ENCODE data around the gene EBF3.

EBF3 gene

DNA sequence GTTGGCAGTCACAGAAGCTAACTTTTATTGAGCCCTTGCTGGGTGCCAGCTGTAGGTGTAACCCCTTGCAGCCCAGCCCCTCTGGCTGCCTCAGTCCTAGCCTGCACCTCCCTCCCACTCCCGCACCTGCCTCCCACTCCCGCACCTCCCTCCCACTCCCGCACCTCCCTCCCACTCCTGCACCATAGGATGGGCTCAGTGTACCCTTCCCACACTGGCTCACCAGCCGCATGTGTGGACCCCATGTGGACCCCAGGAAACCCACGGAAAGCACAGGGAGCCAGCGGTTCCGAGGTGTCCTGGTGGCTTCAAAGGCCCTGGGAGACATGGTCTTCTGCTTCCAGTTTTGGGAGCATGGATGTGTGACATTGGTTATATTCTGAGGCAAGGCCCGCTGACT lies 132.9 kb downstream of the EBF3 start:
- no peak for DNase-seq

DNA sequence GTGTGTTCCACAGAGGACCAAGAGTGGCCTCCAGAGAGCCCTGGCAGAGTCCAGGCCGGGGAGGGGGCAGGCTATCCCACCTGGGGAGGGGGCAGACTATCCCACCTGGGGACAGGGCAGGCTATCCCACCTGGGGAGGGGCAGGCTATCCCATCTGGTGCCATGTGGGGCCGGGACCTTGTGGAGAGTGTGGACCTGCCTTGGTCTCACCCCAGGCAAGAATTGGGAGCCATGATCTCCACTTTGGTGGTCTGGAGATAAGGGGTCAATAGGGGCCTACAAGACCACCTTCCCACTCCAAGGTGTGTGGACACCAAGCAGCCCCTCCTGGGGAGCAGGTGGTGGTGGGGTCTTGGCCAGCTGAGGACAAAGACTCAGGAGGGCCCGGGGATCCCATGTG lies 138.2 kb downstream of the EBF3 start:
- DNase-seq, result no peak

DNA sequence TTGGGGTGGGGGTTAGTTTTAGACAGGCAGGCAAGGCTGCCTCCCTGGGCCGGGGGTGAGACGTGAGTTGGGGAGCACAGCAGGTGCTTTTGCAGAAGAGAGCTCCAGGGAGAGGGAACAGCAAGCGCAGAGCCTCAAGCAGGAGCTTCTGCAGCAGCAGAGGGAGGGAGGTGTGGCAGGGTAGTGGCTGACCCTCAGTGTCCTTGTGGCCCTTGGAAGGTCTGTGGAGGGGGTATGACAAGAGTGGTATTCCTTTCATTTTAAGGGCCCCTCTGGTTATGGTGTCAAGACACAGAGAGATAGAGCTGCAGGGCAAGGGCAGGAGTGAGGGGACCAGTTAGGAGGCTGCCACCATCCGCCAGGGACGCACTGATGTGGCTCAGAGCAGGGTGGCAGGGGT lies 138.9 kb downstream of the EBF3 start:
- DNase-seq, result no peak

DNA sequence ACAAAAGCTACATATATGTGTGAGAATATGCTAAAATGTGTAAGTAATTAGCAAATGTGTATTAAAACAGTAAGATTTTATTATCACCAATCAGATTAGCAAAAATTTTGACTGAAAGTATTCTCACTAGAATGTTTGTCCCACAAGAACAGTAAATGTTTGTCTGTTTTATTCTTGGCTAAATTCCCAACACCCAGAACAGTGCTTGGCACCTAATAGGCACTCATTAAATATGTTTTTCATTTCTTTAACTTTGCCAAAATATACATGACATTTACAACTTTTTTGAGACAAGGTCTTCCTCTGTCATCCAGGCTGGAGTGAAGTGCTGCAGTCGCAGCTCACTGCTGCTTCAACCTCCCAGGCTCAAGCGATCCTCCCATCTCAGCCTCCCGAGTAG lies 143.6 kb downstream of the EBF3 start:
- no peak for DNase-seq

DNA sequence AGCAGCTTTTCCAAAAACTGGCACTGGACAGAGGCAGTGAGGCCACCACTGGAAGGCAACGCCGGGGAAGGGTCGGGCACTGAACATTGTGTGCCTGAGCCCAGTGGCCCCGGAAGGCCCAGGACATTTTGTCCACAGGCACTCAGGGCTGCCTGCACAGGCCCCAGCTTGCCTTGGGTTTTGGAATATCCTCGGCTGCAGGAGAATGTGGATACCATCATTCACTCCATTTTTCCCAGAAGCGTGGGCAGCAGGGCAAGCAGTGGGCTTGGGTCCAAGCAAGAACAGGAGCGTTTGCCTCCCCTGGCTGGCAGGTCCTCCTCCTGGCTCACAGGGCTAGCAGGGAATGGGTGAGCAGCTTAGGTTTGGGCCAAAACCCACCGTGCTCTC lies 147.4 kb downstream of the EBF3 start:
- no peak for DNase-seq

DNA sequence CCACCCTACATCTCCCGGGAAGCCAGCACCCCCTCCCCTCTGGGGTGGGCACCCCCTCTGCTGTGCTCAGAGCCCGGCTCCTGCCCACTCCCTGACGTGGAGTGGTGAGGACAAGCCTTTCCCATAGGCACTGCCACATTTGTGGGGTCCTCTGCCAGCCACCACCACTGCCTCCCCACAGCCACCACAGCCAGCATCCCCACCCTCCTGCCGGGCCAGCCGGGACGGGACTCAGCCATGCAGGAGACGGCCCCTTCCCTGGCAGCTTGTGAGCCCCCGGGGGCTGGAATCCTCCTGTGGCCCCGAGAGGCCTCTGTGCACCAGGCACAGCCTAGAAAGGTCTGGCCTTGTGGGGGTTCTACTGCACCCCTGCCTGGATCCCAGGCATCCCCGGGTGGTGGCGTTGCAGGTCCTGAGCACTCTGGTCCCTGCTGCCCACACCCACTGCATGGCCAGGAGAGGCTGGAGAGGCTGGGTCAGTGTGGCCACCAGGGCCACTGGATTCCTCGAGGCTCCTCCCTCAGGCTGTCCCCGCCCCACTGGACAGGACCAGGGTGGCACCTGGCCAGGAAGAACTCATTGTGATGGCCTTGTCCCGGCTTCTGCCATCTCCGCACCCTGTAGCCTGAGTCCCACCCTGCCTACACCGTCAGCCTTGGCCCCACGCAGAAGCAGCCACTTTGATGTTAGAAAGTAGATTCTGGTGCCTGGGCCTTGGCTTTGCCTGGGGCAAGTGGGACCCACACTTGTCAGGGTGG lies 148.0 kb downstream of the EBF3 start:
- DNase-seq, result no peak

DNA sequence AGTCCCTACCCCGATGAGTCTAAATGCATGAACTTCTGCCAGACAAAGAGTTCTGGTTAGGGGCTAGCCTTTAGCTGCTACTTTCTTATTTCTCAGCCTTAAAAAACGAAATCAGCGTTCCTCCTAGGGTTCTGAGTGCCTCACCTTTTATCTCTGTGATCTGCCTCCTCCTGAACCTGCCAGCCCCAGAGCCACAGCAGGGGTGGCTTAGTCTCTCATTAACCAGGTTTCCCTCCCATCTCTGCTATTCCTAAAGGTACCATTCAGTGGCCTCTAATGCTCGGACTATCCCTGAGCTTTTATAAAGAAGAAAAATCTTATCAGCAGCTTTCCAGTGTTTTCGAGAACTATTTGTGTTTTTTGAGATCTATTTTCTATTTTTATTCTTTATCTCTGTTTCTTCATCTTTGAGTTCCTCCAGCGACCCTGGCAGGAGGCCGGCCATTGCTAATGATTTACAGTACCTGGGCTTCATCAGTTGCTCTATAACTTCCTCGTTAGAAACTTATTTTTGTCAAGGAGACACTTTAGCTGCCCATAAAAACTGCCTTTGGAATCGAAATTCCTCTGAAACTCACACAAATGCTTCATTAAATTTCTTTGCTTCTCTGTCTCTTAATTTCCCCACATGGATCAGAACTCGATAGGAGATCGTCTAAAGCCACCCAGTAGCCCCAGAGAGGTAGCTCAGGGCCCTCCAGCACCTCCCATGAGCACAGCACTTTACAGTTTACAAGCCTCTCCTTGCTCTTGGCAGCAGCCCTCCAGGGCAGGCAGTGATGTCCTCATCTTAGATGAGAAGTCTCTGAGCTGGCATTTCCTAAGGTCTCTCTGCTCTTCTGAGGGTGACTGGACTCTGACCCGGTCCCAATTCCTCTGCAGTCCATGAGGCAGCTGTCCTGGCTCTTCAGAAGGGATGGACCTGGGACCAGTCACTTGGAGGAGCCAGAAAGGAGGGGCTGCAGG lies 149.1 kb downstream of the EBF3 start:
- DNase-seq, result no peak

DNA sequence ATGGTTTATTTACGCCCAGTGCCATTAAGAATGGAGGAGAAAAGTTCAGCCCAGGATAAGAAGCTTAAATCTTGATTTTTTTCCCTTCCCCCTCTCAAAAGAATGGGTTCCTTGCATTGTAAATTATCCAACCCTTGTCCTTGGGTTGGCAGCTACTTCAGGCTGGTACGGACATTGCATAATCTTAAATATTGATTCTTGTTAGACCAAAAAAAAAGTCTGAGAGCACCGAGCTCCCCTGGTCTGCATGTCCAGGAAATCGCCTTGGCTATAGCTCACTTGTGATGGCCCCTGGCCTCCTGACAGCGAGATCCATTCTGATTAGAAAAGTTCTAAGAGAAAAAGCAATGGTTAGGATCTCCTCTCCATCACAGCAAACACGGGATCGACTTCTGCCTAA lies 151.7 kb downstream of the EBF3 start:
- no peak for DNase-seq

DNA sequence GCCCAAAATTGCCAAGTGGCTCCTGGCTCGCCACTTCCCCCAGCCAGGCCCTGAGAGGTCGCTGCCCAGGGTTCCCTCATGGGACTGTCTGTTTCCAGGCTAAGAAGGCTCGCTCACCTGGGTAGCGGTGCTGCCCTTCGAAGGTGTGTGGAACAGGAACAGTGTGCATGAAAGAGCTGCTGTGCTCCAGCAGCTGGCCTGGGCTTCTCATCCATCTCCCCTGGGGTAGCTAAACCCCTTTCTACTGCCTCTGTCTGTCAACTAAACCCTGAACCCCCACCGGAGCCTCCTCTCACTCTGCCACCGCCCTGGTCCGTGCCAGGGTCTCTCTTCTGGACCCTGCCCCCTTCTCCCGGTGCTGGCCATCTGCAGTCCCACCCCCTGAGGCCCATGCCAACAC lies 152.9 kb downstream of the EBF3 start:
- DNase-seq, result no peak

DNA sequence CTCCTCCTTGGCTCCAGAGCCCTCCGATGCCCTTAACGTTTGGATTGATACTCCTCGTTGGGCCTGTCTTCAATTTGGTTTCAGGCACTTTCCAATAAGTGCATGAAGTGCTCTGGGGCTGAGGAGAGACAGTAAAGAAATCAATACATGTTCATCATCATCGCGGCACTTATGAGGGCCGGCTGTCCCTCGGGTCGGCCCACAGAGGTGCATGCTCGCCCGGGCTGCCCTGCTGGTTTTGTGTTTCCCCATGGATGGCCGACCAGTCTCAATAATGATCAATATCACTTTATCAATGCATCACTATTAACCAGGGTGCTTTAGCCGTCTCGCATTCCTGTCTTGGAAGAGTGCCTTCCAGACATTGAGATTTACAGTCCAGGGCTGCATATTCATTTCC lies 154.2 kb downstream of the EBF3 start:
- DNase-seq, result no peak

DNA sequence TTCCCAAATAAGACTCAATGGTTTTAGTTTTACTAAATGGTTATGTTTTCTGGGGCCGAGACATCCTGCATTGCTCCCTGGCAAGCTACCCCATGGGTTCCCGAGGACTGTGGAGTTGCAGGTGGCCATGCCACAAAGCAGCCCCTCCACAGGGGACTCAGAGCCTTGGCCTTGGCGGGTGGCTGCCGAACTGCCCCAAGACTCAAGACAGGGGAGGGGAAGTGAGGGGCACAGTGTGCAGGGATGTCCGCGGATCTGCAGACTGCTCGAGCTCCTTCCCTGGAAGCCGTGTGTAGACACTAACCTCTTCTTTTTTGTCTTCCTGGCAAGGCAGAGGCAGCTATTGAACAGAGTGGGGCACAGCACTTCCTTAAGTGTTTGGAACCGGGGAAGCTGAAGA lies 154.6 kb downstream of the EBF3 start:
- no peak for DNase-seq

DNA sequence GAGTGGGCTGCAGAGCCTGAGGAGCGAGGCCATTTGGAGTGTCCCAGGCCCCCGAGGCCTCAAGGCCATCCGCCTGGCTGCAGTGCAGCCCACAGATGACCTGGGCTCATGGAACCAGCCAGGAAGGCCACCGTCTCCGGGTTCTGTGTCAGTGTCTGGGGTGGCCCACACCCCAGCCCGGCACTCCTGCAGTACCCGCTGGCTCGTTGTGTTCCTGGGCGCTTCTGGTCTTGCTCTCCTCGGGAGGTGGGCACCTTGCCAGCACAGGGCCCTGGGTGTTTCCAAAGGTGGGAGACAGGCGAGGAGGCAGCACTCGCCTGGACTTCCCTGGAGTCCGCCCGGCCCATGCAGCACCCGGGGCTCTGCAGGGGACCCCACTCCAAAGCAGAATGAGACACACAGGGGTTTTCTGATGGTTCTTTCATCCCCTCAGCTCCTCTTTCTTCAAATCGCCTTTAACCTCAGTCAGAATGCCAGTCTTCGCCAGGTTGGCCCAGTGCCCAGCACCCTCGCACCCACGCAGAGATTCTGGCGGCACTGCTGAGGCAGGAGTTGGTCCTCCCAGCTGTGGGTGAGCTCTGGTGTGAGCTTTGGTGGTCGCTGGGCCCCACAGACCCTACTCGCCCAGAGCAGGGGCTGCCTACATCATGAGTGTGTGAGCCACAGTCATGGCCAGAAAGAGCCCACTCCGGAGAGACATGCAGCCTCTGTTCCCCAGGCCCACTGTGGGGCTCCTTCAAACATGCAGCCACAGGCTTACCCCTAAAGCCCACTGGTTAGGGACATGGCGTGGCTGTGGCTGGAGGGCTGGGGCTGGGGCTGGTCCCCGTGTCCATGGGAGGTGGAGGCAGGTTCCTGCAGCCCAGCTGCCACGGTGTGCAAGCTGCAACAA lies 155.7 kb downstream of the EBF3 start:
- DNase-seq, result no peak

DNA sequence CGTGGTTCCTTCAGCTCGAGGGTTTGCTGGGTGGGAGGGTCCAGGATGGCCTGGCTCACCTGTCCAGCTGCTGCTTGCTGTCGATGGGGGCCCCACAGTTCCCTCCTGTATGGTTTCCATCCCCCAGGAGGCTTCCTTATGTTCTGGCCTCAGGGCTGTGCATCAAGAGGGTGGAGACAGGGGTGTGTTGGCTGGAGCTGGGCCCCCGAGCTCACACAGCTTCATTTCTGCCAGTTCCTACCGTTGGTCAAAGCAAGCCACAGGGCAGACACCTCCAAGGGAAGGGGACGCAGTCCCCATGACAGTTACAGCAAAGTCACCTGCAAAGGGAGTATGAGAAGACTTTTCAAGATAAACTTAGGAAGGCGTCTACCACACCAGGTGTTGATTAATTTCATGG lies 156.9 kb downstream of the EBF3 start:
- no peak for DNase-seq

DNA sequence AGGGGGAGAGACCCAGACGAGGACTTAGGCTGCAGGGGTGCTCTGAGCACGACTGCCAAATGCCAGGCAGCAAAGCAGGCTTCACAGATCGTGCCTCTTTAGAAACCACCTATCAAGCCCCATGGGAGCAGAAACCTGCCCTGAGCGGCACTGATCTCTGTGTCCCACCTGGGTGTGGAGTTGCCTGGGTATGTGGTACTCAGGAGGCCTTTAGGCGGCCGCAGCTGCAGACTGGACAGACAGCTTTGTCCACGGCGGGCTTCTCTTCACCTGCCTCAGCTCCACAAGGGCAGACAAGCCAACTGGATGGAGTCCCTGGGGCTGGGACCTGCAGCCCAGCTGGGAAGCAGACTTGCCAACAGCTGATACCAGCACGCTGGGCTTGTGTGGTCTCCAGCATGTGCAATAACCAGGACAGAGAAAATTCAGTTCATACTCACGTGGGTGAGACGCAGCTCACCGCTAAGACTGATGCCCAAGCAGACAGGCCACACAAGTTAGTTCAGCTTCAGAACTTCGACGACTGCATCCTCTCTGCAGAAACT lies 163.2 kb downstream of the EBF3 start:
- DNase-seq, result no peak

DNA sequence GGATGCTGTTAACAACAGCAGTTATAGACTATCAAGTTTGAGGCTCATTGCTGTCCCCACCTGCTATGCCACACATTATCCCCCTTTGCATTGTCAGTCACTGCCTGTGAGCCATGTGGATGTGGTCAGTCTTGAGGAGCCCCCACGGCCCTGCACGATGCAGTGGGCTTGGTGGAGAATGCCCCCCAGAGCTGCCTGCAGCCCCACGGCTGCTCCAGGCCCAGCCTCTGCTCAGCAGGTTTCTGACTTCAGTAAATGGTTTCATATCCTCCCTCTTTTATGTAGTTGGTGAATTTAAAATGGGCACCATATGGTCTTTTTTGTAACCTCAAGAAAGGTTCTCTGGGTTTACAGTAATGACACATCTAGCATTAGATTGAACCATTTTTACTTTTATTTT lies 164.1 kb downstream of the EBF3 start:
- no peak for DNase-seq

DNA sequence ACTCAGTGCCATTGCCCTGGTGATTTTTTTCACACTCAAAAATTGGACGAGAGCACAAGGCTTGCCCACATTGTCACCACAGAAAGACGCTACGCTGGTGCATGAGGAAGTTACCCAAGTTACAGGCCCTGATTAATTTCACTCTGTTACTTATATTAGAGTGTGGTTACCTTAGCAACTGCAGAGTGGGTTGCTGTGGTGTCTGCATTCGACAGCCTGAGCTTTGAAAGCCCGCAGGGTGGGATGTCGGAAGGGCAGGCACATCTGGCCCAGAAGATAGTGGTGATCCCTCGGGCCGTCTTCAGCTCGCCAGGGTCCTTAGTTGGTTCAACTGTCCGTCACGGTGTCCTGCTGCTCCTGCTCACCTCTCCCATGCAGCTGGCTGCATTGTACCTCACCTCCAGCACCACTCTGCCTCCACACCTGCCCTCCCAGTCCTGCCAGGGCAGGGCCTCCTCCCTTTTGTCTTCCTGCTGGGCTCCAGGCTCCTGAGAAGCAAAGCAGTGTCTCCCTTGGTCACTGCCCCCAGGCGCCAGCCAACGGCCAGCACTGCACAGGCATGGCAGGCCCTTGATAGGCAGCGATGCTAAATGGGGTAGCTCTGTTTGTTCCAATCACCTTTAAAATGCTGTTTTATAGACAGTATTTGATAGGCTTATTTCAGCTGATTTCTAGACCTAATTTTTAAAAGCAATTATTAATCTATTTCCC lies 167.2 kb downstream of the EBF3 start:
- no peak for DNase-seq

DNA sequence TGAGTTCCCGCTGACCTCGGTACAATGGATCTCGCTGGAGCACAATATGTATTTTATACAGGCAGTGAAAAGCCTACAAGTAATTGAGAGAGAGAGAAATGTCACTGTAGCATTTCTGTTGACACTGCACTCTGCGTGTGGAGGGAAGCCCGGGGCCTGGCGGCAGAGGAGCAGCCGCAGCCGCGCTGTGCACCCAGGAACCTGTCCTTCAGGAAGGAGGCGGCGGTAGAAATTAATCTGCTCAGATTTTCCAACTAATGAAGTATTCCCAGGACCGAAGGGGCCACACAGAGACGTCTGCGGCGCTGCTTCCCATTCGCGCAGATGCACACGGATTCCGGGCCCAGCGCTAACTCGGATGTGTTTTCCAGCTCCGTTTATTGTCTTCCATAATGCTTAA lies 170.1 kb downstream of the EBF3 start:
- DNase-seq, result no peak

DNA sequence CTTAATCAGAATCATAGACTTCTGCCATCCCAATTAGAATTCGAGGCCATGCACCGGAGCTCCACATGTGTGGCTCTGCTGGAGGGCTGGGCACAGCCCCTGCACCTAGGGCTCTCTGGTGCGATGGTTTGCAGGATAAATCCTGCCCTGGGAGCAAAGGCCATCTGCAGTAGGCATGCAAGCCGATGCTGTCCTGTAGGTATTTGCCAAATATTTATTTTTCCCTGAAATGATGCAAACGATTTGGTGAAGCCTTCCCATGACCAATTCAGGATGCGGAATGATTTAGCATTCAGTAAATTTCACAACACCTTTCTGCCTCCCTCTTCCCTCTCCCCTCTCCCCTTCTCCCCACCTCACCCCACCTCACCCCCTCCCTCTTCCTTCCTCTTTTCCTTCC lies 170.6 kb downstream of the EBF3 start:
- no peak for DNase-seq

DNA sequence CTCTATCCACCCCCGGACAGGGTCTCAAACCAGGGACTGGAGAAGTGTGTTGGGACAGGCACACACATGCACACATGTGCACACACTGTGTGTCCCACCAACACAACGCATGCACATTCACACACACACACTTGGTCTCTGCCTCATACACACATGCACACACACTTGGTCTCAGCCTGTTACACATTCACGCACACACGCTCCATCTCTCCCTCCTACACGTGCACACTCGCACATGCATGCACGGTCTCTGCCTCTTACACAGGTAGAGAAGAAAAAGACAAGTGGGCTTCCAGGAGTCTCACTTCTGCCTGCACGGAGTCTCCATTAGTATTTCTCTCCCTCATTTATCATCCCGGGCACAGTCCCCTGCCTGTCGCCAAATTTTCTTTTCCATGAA lies 171.2 kb downstream of the EBF3 start:
- DNase-seq, result no peak

DNA sequence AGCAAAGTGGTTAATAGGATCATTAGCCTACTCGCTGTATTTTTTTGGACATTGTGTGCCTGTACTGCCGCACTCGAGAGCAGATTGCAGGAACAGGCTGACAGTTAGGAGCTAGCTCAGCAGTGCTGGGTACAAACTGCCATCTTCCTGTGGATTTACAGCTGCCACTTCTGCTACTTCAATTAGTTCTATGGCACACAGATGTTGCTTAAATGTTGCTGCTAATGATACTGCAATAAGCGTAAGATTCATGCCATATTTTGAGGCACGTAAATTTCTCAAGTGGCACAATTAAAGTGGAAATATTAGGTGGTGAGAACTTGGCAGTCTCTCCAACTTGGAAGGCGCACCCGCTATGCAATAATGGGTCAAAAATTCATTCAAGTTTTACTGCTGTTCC lies 171.9 kb downstream of the EBF3 start:
- no peak for DNase-seq

DNA sequence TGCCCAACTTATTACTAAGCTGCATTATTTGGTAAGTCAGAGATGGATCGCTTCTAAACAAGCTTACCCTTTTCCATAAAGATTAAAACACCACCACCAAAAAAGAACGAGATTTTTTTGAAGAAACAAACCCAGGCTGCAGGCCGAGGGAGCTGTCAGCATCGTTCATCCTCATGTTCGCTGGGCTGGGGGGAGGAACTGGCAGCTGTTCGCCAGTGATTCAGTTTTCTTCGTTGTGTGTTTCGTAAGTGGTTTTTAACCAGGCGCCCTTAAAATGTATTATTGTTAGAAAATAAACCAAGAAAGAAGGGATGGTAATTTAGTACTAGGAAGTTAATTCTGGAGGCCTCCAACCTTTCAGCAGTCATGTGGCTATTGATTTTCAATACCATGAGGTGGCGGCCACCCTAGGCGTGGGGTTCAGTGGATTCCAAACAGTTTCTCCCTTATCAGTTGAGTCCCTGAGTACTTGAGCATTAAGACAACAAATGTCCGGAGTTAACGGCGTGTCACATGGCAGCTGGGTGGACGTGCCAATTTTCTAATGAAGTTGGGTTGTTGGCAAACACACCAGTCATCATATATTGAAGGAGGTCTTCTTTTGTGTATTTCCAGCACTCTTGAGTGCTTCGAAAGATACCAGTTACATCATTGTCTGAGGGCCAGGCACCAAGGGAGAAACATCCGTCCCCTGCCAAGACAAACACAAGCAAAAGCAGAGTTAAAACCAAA lies 173.2 kb downstream of the EBF3 start:
- no peak for DNase-seq

DNA sequence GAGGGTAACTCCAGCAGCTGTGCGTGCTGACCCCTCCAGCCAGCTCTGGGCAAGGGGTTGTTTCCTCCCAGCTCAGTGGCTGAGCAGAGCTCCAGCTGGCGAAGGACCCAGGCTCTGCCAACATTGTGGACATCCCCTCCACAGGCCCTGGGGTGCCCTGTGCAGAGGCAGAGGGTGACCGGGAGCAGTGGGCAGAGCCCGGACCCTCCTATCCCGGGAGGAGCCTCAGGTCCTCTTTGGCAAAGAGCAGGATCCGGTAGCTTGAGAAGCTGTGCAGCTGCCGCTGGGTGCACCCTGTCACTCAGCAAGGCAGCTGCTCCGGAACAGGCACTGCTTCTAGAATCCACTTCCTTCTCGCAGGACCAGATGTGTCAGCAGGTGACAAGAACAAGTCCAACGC lies 175.9 kb downstream of the EBF3 start:
- DNase-seq, result no peak
